GM10266 (cell line): Measurements from ENCODE around the gene ZNF397.

Experiments
- DNase-seq: peaks from one replicate; pipeline ENCODE4 v3.0.0; 2012; ENCODE audit errors: extremely low spot score
- CTCF ChIP-seq: IDR thresholded peaks from 2 replicates; pipeline ENCODE4 v1.5.1; 2012; ENCODE audit warnings: mild to moderate bottlenecking, low read depth; ENCODE audit not compliant: control insufficient read depth, insufficient read depth; ENCODE audit errors: missing control alignments

The ZNF397 gene

DNA sequence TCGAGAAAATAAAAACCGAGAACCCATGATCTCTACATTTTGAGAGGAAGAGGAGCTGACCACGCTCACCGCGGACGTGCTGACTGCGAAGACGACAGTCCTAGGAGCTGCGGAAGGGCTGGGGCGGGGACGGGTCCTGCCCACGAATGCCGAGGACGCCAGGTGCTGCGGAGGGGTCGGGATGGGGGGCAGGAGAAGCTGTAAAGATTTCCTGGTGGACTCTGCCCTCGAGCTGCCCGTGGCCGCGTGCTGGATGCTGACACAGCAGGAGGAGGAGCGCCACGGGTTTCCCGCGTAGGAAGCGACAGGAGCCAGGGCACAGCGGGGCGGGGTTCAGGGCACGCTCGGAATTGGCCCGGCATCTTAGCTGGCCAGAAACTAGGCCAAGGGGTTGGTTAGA lies 27.0 kb downstream of the ZNF397 start:
- no peak for DNase-seq
- no peak for TF ChIP-seq CTCF

DNA sequence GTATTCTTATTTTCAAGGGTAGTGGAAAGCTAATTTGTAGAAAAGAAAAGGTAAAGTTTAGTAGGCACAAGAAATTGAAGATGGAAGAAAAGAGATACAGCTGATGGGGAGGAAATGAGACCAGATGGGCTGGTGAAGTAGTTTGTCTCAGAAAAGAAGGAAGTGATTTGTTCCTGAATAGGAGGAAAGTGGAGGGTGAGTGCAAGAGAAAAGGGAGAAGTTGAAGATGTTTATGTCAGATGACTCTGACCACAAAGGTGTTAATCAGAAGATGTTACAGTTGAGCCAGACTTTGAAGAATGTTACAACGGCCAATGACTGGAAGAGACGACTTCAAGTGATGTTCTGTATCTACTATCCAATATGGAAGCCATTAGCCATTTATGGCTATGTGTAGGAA lies 28.0 kb downstream of the ZNF397 start:
- no peak for DNase-seq
- TF ChIP-seq CTCF = no peak

DNA sequence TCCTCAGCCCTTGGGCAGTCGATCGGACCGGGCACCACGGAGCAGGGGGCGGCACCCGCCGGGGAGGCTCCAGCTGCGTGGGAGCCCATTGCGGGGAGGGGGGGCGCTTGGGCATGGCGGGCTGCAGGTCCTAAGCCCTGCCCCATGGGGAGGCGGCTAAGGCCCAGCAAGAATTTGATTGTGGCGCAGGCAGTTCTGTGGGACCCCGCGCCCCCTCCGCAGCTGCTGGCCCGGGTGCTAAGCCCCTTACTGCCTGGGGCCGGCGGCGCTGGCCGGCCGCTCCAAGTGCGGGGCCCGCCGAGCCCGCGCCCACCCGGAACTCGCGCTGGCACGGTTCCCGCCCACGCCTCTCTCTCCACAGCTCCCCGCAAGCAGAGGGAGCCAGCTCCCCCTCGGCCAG lies 30.8 kb downstream of the ZNF397 start:
- no peak for TF ChIP-seq CTCF
- no peak for DNase-seq

DNA sequence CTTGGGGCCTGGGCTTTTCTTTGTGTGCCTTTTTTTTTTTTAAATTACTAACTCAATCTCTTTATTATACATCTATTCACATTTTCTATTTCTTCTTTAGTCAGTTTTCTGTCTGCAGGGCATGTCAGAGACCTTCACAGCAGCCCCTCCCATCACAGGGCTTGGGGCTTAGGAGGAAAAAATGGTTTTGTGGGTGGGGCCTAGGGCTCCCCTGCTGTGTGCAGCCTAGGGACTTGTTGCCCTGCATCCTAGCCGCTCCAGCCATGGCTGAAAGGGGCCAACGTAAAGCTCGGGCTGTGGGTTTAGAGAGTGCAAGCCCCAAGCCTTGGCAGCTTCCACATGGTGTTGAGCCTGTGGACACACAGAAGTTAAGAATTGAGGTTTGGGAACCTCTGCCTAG lies 35.4 kb downstream of the ZNF397 start:
- no peak for TF ChIP-seq CTCF
- no peak for DNase-seq

DNA sequence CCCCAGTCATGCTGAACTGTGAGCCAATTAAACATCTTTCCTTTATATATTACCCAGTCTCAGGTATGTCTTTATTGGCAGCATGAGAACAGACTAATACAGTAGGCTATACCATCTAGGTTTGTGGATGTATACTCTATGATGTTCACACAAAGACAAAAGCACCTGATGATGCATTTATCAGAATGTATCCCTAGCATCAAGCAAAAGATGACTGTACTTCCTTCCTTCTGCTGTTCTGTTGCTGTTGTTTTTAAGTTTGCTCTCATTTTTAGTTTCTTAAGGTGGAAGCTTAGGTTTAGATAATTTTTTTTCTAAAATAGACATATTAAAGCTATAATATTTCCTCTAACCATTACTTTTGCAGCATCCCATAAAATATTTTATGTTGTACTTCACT lies 36.8 kb downstream of the ZNF397 start:
- DNase-seq = no peak
- no peak for TF ChIP-seq CTCF

DNA sequence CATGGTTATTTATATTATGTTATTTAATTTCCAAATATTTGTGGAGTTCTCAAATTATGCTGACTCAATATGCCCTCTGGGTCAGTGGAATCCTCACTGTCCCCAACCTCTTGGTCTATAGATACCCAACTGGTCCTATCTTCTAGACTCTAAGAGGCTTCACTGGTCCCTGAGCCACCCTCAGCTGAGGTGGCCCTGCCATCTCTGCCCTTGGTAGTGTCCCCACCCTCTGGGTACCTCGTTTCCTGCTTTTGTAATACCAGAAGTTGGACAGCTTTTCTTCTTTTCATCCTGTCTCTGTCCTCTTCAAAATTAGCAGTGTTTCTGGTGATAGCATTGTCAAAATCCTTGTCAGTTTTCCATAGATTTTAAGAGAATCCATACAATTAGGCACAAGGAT lies 37.3 kb downstream of the ZNF397 start:
- no peak for TF ChIP-seq CTCF
- no peak for DNase-seq

- TF ChIP-seq CTCF = no peak
- DNase-seq = no peak
Measured at GRCh38 chr18:35278969-35279368, 38.1 kb downstream of the ZNF397 start.
